ENCODE measurements around the gene GNG13.

DNA sequence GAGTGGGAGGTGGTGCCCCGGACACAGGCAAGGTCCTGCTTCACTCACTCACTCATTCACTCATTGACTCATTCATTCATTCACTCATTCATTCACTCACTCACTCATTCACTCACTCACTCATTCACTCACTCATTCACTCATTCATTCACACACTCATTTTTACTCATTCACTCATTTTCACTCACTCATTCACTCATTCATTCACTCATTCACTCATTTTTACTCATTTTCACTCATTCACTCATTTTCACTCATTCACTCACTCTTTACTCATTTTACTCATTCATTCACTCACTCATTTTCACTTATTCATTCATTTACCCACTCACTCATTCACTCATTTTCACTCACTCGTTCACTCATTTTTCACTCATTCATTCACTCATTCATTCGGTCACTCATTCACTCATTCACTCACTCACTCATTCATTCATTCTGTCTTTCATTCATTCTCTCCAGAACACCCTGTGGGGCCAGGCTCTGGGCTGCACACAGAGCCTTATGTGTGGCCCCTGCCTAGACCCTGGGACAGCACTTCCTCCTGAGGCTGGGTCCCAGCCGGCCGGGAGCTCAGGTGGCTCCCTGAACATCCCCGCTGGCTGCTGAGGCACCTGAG lies 21.5 kb downstream of the GNG13 start:
- TF ChIP-seq, protein P1, sequence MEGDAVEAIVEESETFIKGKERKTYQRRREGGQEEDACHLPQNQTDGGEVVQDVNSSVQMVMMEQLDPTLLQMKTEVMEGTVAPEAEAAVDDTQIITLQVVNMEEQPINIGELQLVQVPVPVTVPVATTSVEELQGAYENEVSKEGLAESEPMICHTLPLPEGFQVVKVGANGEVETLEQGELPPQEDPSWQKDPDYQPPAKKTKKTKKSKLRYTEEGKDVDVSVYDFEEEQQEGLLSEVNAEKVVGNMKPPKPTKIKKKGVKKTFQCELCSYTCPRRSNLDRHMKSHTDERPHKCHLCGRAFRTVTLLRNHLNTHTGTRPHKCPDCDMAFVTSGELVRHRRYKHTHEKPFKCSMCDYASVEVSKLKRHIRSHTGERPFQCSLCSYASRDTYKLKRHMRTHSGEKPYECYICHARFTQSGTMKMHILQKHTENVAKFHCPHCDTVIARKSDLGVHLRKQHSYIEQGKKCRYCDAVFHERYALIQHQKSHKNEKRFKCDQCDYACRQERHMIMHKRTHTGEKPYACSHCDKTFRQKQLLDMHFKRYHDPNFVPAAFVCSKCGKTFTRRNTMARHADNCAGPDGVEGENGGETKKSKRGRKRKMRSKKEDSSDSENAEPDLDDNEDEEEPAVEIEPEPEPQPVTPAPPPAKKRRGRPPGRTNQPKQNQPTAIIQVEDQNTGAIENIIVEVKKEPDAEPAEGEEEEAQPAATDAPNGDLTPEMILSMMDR (conservative IDR thresholded peaks at IDR 0.05; ENCODE audit: low read depth, low read length): no peak
- TF ChIP-seq EZH2phosphoT487 (IDR thresholded peaks at IDR 0.05; ENCODE audit: borderline replicate concordance, low read length): no peak

Measured in PC-3 (cell line).